ENCODE results near the gene MED12L. TPM values are rescaled to one million over a fixed set of nuclear protein-coding genes. Genes with fewer than 3 reads are reported as not detected.

Gene MED12L
- polyA plus RNA-seq, 1 of the 3 experiments (the other 2 are of a cell fraction), result 0.03 TPM

DNA sequence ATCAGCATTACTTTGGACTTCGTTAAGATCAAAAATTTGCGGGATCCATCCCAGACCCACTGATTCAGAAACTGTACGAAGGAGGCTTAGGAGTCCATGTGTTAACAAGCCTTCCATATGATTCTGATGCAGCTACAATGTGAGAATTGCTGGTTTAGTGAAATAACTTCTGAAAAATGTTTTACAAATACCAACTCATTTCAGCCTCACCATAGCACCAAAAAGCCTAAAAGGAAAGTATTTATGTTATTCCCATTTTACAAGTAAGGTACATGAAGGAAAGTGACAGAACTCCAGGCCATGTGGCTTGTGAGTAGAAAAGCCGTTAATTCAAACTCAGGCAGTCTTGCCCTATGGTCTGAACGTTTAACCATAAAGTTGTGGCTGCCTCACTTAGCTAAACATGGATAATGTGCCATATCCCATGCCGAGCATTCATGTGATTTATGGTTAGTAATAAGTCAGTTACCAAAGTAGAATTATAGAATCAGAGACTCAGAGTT lies 376.9 kb downstream of the MED12L start:
- WGBS (ENCODE audit: low lambda C conversion rate), result 25% methylated on average over 6 of the region's 6 CpGs
- no peak for DNase-seq
- no peak for TF ChIP-seq MEF2A (IDR thresholded peaks at IDR 0.05; ENCODE audit: borderline replicate concordance, low read depth)
- TF ChIP-seq, protein P1, sequence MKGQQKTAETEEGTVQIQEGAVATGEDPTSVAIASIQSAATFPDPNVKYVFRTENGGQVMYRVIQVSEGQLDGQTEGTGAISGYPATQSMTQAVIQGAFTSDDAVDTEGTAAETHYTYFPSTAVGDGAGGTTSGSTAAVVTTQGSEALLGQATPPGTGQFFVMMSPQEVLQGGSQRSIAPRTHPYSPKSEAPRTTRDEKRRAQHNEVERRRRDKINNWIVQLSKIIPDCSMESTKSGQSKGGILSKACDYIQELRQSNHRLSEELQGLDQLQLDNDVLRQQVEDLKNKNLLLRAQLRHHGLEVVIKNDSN (IDR thresholded peaks at IDR 0.05; ENCODE audit: borderline replicate concordance, low read depth), result no peak
- TF ChIP-seq TAF1 (IDR thresholded peaks at IDR 0.05; ENCODE audit: borderline replicate concordance, low read depth, low read length), result no peak
- no peak for TF ChIP-seq RAD21 (IDR thresholded peaks at IDR 0.05; ENCODE audit: low read length)
- no peak for TF ChIP-seq GABPA (IDR thresholded peaks at IDR 0.05; ENCODE audit: low read depth)
- no peak for TF ChIP-seq FOXJ3 (CRISPR knock-in tag; IDR thresholded peaks at IDR 0.05)
- TF ChIP-seq, protein P2, sequence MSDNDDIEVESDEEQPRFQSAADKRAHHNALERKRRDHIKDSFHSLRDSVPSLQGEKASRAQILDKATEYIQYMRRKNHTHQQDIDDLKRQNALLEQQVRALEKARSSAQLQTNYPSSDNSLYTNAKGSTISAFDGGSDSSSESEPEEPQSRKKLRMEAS (IDR thresholded peaks at IDR 0.05; ENCODE audit: low read depth), result no peak
- TF ChIP-seq ELF1 (IDR thresholded peaks at IDR 0.05), result no peak
- no peak for TF ChIP-seq YY1 (IDR thresholded peaks at IDR 0.05; ENCODE audit: low read depth)
- TF ChIP-seq CHD2 (IDR thresholded peaks at IDR 0.05; ENCODE audit: low read length, partially characterized antibody), result no peak
- no peak for TF ChIP-seq TEAD4 (IDR thresholded peaks at IDR 0.05; ENCODE audit: borderline replicate concordance, insufficient read depth)
- no peak for TF ChIP-seq SMC3 (IDR thresholded peaks at IDR 0.05; ENCODE audit: low read depth, low read length)
- no peak for TF ChIP-seq POLR2AphosphoS5 (IDR thresholded peaks at IDR 0.05; ENCODE audit: low read depth, low read length)
- no peak for TF ChIP-seq FOXM1 (IDR thresholded peaks at IDR 0.05; ENCODE audit: low read depth)
- no peak for TF ChIP-seq RCOR1 (IDR thresholded peaks at IDR 0.05; ENCODE audit: low read length)
- TF ChIP-seq NFIC (IDR thresholded peaks at IDR 0.05; ENCODE audit: borderline replicate concordance), result no peak
- H3K4me2 ChIP-seq, result no peak overlapping the region
- no peaks in the 10 kb centered on the region for H3K36me3 ChIP-seq (replicated peaks in 1 of 2; ENCODE audit: control insufficient read depth in 1 of 2, insufficient read depth in 2 of 2, low read length in 1 of 2)
- no peaks in the 10 kb centered on the region for H3K79me2 ChIP-seq (ENCODE audit: insufficient read depth)
- no peak overlapping the region for H2AFZ ChIP-seq (ENCODE audit: low read depth)
- H3K9ac ChIP-seq, result no peak overlapping the region
- no peak overlapping the region for H3K4me3 ChIP-seq (ENCODE audit: low read depth in 2 of 2, low read length in 1 of 2)
- no peaks in the 10 kb centered on the region for H3K9me2 ChIP-seq
- peaks cover 3% of the 10 kb centered on the region for H3F3A ChIP-seq (replicated peaks; ENCODE audit: insufficient read depth)
- CTCF ChIA-PET, result interaction anchor here (0.5 to 4.9 kb wide), 2 partner anchors 23 to 1912 kb away, joined by 3 to 22 read pairs; no protein-coding TSS in a partner anchor
- H3K9me3 ChIP-seq, result no peaks in the 10 kb centered on the region
- H4K20me1 ChIP-seq (ENCODE audit: insufficient read depth), result no peaks in the 10 kb centered on the region
- peaks cover 10% of the 10 kb centered on the region; the same call in 1 of the 2 replicates for H3K27me3 ChIP-seq (ENCODE audit: insufficient read depth)
- H3K4me1 ChIP-seq (ENCODE audit: control insufficient read depth in 1 of 2, insufficient read depth in 2 of 2, low read depth in 1 of 2, low read length in 1 of 2), result no peaks in the 10 kb centered on the region; a peak in 1 of 4 replicates
- POLR2A ChIA-PET, result no interaction called here
- H3K27ac ChIP-seq (ENCODE audit: low read depth in 2 of 2, low read length in 1 of 2), result no peak overlapping the region

DNA sequence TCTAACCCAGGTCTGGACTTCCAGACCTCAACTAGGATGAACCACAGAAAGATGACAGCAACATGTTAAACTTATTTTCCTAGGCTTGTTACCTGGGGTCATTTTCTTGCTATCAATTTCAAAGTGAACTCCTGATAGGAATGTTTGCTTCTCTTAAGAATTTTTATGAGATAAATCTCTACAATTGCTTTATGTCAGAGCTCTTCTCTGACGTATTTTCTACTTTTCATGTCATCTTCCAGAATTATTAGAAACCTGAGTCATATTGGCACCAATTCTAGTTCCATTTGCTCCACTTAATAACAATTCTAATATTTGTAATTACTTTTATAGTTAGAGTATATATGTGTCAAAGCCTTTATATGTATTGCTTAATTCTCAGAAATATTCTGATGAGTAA lies 377.5 kb downstream of the MED12L start:
- no peak for TF ChIP-seq TAF1 (IDR thresholded peaks at IDR 0.05; ENCODE audit: borderline replicate concordance, low read depth, low read length)
- Histone ChIP-seq H3K9me3 (no peaks in the 10 kb centered on the region), H3K9ac (no peak overlapping the region), H3K27me3 (ENCODE audit: insufficient read depth) (peaks cover 10% of the 10 kb centered on the region; the same call in 1 of the 2 replicates), H3K4me1 (ENCODE audit: control insufficient read depth in 1 of 2, insufficient read depth in 2 of 2, low read depth in 1 of 2, low read length in 1 of 2) (no peaks in the 10 kb centered on the region; a peak in 1 of 4 replicates), H2AFZ (ENCODE audit: low read depth) (no peak overlapping the region), H3F3A (replicated peaks; ENCODE audit: insufficient read depth) (peaks cover 3% of the 10 kb centered on the region), H3K4me3 (ENCODE audit: low read depth in 2 of 2, low read length in 1 of 2) (no peak overlapping the region), H3K4me2 (no peak overlapping the region), H3K79me2 (ENCODE audit: insufficient read depth) (no peaks in the 10 kb centered on the region), H3K36me3 (replicated peaks in 1 of 2; ENCODE audit: control insufficient read depth in 1 of 2, insufficient read depth in 2 of 2, low read length in 1 of 2) (no peaks in the 10 kb centered on the region), H3K9me2 (no peaks in the 10 kb centered on the region), H3K27ac (ENCODE audit: low read depth in 2 of 2, low read length in 1 of 2) (no peak overlapping the region), H4K20me1 (ENCODE audit: insufficient read depth) (no peaks in the 10 kb centered on the region)
- CTCF ChIA-PET, result interaction anchor here (4.9 kb wide), 1 partner anchor 23 kb away, joined by 22 read pairs; no protein-coding TSS in a partner anchor
- WGBS (ENCODE audit: low lambda C conversion rate), result 33% methylated on average over 1 of the region's 1 CpG
- POLR2A ChIA-PET, result no interaction called here
- DNase-seq, result no peak

Data from SK-N-SH (cell line).